HEK293 (cell line): ENCODE results near the gene ASXL1.

Source experiments
- EGR2 ChIP-seq: fragments of 450-650 bp; formaldehyde crosslinking; IDR thresholded peaks from 2 replicates; pipeline ENCODE4 v1.5.1; 2016; ENCODE audit warnings: low read depth, missing biosample characterization, missing genetic modification characterization
- GFI1B ChIP-seq: fragments of 450-650 bp; formaldehyde crosslinking; IDR thresholded peaks from 2 replicates; pipeline ENCODE4 v1.5.1; 2016; ENCODE audit warnings: missing biosample characterization, missing genetic modification characterization
- GLIS2 ChIP-seq: fragments of 450-650 bp; formaldehyde crosslinking; IDR thresholded peaks from 2 replicates; pipeline ENCODE4 v1.5.1; 2016; ENCODE audit warnings: missing biosample characterization, missing genetic modification characterization
- HOXC10 ChIP-seq: sonication (generic); formaldehyde crosslinking; IDR thresholded peaks from 2 replicates; pipeline ENCODE4 v1.8.1; 2023; ENCODE audit warnings: mild to moderate bottlenecking, missing genetic modification reagents
- HOXD13 ChIP-seq: sonication (generic); formaldehyde crosslinking; IDR thresholded peaks from 2 replicates; pipeline ENCODE4 v1.8.0; 2022; ENCODE audit warnings: missing genetic modification reagents, borderline replicate concordance
- KLF10 ChIP-seq: fragments of 450-650 bp; IDR thresholded peaks from 2 replicates; pipeline ENCODE4 v1.5.1; 2018; ENCODE audit warnings: missing biosample characterization, mild to moderate bottlenecking, missing genetic modification characterization
- SP7 ChIP-seq: fragments of 450-650 bp; formaldehyde crosslinking; IDR thresholded peaks from 2 replicates; pipeline ENCODE4 v1.5.1; 2016; ENCODE audit warnings: missing biosample characterization, missing genetic modification characterization
- ZBTB44 ChIP-seq: fragments of 450-650 bp; IDR thresholded peaks from 2 replicates; pipeline ENCODE4 v1.5.1; 2018; ENCODE audit warnings: missing biosample characterization, mild to moderate bottlenecking, missing genetic modification characterization
- ZIC2 ChIP-seq: fragments of 450-650 bp; formaldehyde crosslinking; IDR thresholded peaks from 2 replicates; pipeline ENCODE4 v1.5.1; 2016; ENCODE audit warnings: missing biosample characterization, missing genetic modification characterization
- ZNF140 ChIP-seq: fragments of 450-650 bp; formaldehyde crosslinking; IDR thresholded peaks from 2 replicates; pipeline ENCODE4 v1.5.1; 2016; ENCODE audit warnings: missing biosample characterization, missing genetic modification characterization
- ZNF148 ChIP-seq: fragments of 450-650 bp; formaldehyde crosslinking; IDR thresholded peaks from 2 replicates; pipeline ENCODE4 v1.5.0; 2017; ENCODE audit warnings: missing biosample characterization, missing genetic modification characterization, borderline replicate concordance
- ZNF157 ChIP-seq: fragments of 450-650 bp; formaldehyde crosslinking; IDR thresholded peaks from 2 replicates; pipeline ENCODE4 v1.5.1; 2016; ENCODE audit warnings: missing biosample characterization, missing genetic modification characterization
- ZNF214 ChIP-seq: fragments of 450-650 bp; formaldehyde crosslinking; IDR thresholded peaks from 2 replicates; pipeline ENCODE4 v1.5.1; 2017; ENCODE audit warnings: missing biosample characterization, mild to moderate bottlenecking, missing genetic modification characterization, borderline replicate concordance
- ZNF24 ChIP-seq: fragments of 450-650 bp; formaldehyde crosslinking; IDR thresholded peaks from 2 replicates; pipeline ENCODE4 v1.5.1; 2016; ENCODE audit warnings: missing biosample characterization, missing genetic modification characterization
- ZNF266 ChIP-seq: fragments of 450-650 bp; formaldehyde crosslinking; IDR thresholded peaks from 2 replicates; pipeline ENCODE4 v1.5.1; 2016; ENCODE audit warnings: missing biosample characterization, missing genetic modification characterization, low read depth
- ZNF292 ChIP-seq: fragments of 450-650 bp; formaldehyde crosslinking; IDR thresholded peaks from 2 replicates; pipeline ENCODE4 v1.5.1; 2016; ENCODE audit warnings: low read depth, missing biosample characterization, missing genetic modification characterization, borderline replicate concordance
- ZNF394 ChIP-seq: fragments of 450-650 bp; formaldehyde crosslinking; IDR thresholded peaks from 2 replicates; pipeline ENCODE4 v1.5.1; 2016; ENCODE audit warnings: missing biosample characterization, missing genetic modification characterization, mild to moderate bottlenecking, moderate library complexity, borderline replicate concordance
- ZNF423 ChIP-seq: fragments of 450-650 bp; formaldehyde crosslinking; IDR thresholded peaks from 2 replicates; pipeline ENCODE4 v1.5.1; 2016; ENCODE audit warnings: missing biosample characterization, missing genetic modification characterization
- ZNF571 ChIP-seq: fragments of 450-650 bp; formaldehyde crosslinking; IDR thresholded peaks from 2 replicates; pipeline ENCODE4 v1.5.0; 2017; ENCODE audit warnings: missing biosample characterization, missing genetic modification characterization
- ZNF596 ChIP-seq: fragments of 450-650 bp; IDR thresholded peaks from 2 replicates; pipeline ENCODE4 v1.5.0; 2018; ENCODE audit warnings: missing biosample characterization, mild to moderate bottlenecking, missing genetic modification characterization, moderate library complexity
- ZNF639 ChIP-seq: fragments of 450-650 bp; formaldehyde crosslinking; IDR thresholded peaks from 2 replicates; pipeline ENCODE4 v1.5.1; 2016; ENCODE audit warnings: missing biosample characterization, missing genetic modification characterization
- ZNF658 ChIP-seq: fragments of 450-650 bp; formaldehyde crosslinking; IDR thresholded peaks from 2 replicates; pipeline ENCODE4; 2016; ENCODE audit warnings: missing biosample characterization, missing genetic modification characterization
- ZNF707 ChIP-seq: fragments of 450-650 bp; formaldehyde crosslinking; IDR thresholded peaks from 2 replicates; pipeline ENCODE4 v1.5.1; 2016; ENCODE audit warnings: missing biosample characterization, missing genetic modification characterization
- ZNF777 ChIP-seq: fragments of 450-650 bp; formaldehyde crosslinking; IDR thresholded peaks from 2 replicates; pipeline ENCODE4 v1.5.1; 2017; ENCODE audit warnings: missing biosample characterization, missing genetic modification characterization, borderline replicate concordance
- ZSCAN16 ChIP-seq: fragments of 450-650 bp; formaldehyde crosslinking; IDR thresholded peaks from 2 replicates; pipeline ENCODE4 v1.5.1; 2016; ENCODE audit warnings: missing biosample characterization, missing genetic modification characterization
- ZSCAN30 ChIP-seq: fragments of 450-650 bp; IDR thresholded peaks from 2 replicates; pipeline ENCODE4 v1.5.1; 2018; ENCODE audit warnings: missing biosample characterization, mild to moderate bottlenecking, missing genetic modification characterization, moderate library complexity
- TF ChIP-seq, protein P1 (sequence below): fragments of 450-650 bp; formaldehyde crosslinking; IDR thresholded peaks from 2 replicates; pipeline ENCODE4 v1.5.1; 2016; ENCODE audit warnings: missing biosample characterization, missing genetic modification characterization, borderline replicate concordance
- TF ChIP-seq, protein P2 (sequence below): fragments of 450-650 bp; formaldehyde crosslinking; IDR thresholded peaks from 2 replicates; pipeline ENCODE4 v1.5.1; 2017; ENCODE audit warnings: missing biosample characterization, missing genetic modification characterization
- TF ChIP-seq, protein P3 (sequence below): sonication (generic); formaldehyde crosslinking; IDR thresholded peaks from 2 replicates; pipeline ENCODE4 v1.8.1; 2022; ENCODE audit warnings: mild to moderate bottlenecking, moderate library complexity, missing genetic modification reagents

The ASXL1 gene

GRCh38 chr20:32483351-32484224, 125.5 kb downstream of the ASXL1 start (continued):
- TF ChIP-seq, protein P1, sequence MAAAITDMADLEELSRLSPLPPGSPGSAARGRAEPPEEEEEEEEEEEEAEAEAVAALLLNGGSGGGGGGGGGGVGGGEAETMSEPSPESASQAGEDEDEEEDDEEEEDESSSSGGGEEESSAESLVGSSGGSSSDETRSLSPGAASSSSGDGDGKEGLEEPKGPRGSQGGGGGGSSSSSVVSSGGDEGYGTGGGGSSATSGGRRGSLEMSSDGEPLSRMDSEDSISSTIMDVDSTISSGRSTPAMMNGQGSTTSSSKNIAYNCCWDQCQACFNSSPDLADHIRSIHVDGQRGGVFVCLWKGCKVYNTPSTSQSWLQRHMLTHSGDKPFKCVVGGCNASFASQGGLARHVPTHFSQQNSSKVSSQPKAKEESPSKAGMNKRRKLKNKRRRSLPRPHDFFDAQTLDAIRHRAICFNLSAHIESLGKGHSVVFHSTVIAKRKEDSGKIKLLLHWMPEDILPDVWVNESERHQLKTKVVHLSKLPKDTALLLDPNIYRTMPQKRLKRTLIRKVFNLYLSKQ (tag by site-specific recombination) = no peak
- TF ChIP-seq ZNF639 (tag by site-specific recombination) (no peak), SP7 (tag by site-specific recombination) (peak; percentile 59), ZNF571 (tag by site-specific recombination) (no peak), HOXC10 (no peak), EGR2 (tag by site-specific recombination) (no peak; the same call in 1 of the 2 replicates), ZNF777 (tag by site-specific recombination) (no peak), ZBTB44 (no peak), ZNF148 (tag by site-specific recombination) (no peak), ZNF707 (tag by site-specific recombination) (no peak), GLIS2 (tag by site-specific recombination) (peak; percentile 94), ZNF658 (no peak), GFI1B (no peak), ZNF423 (tag by site-specific recombination) (peak; percentile 51), ZNF214 (tag by site-specific recombination) (no peak), ZNF266 (tag by site-specific recombination) (no peak), KLF10 (tag by site-specific recombination) (no peak), ZNF24 (tag by site-specific recombination) (0 out of 2 replicates have a peak, but pooled peaks have one; percentile 42), ZNF292 (tag by site-specific recombination) (no peak), ZSCAN30 (tag by site-specific recombination) (0 out of 2 replicates have a peak, but pooled peaks have one; percentile 16), ZNF596 (tag by site-specific recombination) (no peak), ZNF157 (tag by site-specific recombination) (no peak), ZNF394 (tag by site-specific recombination) (peak; percentile 41), ZIC2 (tag by site-specific recombination) (peak; percentile 53; the same call in 1 of the 2 replicates), HOXD13 (CRISPR knock-in tag) (no peak), ZSCAN16 (no peak), ZNF140 (no peak)
- TF ChIP-seq, protein P2, sequence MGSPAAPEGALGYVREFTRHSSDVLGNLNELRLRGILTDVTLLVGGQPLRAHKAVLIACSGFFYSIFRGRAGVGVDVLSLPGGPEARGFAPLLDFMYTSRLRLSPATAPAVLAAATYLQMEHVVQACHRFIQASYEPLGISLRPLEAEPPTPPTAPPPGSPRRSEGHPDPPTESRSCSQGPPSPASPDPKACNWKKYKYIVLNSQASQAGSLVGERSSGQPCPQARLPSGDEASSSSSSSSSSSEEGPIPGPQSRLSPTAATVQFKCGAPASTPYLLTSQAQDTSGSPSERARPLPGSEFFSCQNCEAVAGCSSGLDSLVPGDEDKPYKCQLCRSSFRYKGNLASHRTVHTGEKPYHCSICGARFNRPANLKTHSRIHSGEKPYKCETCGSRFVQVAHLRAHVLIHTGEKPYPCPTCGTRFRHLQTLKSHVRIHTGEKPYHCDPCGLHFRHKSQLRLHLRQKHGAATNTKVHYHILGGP (tag by site-specific recombination) = no peak
- TF ChIP-seq, protein P3, sequence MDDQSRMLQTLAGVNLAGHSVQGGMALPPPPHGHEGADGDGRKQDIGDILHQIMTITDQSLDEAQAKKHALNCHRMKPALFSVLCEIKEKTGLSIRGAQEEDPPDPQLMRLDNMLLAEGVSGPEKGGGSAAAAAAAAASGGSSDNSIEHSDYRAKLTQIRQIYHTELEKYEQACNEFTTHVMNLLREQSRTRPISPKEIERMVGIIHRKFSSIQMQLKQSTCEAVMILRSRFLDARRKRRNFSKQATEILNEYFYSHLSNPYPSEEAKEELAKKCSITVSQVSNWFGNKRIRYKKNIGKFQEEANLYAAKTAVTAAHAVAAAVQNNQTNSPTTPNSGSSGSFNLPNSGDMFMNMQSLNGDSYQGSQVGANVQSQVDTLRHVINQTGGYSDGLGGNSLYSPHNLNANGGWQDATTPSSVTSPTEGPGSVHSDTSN (CRISPR knock-in tag) = no peak
